ENCODE data around the gene ADK. TPM values are rescaled to one million over a fixed set of nuclear protein-coding genes. Genes with fewer than 3 reads are reported as not detected.

The ADK gene
- total RNA-seq, 2 experiments from 2014 or later = 56.9 to 57.5 TPM

DNA sequence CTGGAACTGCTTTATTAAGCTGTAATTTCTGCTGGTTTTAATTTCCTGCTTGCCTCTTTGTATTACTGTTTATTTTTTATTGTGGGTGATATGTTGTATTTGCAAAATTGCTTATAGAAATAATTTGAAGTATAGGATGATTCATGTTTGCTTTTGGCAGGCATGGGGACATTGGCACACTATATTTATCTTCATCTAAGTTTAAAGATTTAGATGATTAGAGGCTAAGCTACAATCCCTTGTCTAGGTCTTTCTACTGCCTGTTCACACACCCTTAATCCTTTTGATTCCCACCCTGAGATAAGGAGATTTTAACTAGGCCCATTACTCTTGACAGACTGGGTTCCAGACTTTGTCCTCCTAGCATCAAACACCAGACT, 492.6 kb downstream of the ADK start:
- intact Hi-C loops (cut with micrococcal nuclease) = no loop called here
- POLR2A ChIA-PET = interaction anchor here (0.6 kb wide), 1 partner anchor 246 kb away, joined by 3 read pairs; no protein-coding TSS in a partner anchor
- ATAC-seq = no peak
- Mint-ChIP-seq H3K27ac (no peak overlapping the region), H3K27me3 (no peaks in the 10 kb centered on the region), H3K9me3 (peaks cover 5% of the 10 kb centered on the region), H3K4me3 (no peak overlapping the region), H3K36me3 (ENCODE audit: low read depth) (peaks cover 13% of the 10 kb centered on the region), H3K4me1 (ENCODE audit: low read depth) (no peaks in the 10 kb centered on the region)
- DNase-seq = no peak
- TF ChIP-seq CTCF (IDR thresholded peaks at IDR 0.05) = no peak
- CTCF ChIA-PET = no interaction called here

GRCh38 chr10:74644738-74645137, 493.7 kb downstream of the ADK start:
- Mint-ChIP-seq H3K27me3 (no peaks in the 10 kb centered on the region), H3K36me3 (ENCODE audit: low read depth) (peaks cover 8% of the 10 kb centered on the region), H3K9me3 (peaks cover 5% of the 10 kb centered on the region), H3K4me3 (no peak overlapping the region), H3K4me1 (ENCODE audit: low read depth) (no peaks in the 10 kb centered on the region), H3K27ac (no peak overlapping the region)
- CTCF ChIA-PET = interaction anchor here (2.1 kb wide), 1 partner anchor 17 kb away, joined by 4 read pairs; no protein-coding TSS in a partner anchor
- TF ChIP-seq CTCF (IDR thresholded peaks at IDR 0.05) = no peak
- DNase-seq = no peak
- intact Hi-C loops (cut with micrococcal nuclease) = no loop called here
- POLR2A ChIA-PET = no interaction called here
- ATAC-seq = no peak

GRCh38 chr10:74645692-74646091, 494.7 kb downstream of the ADK start:
- peaks cover 3% of the 10 kb centered on the region for H3K4me1 Mint-ChIP-seq (ENCODE audit: low read depth)
- ChIA-PET CTCF (interaction anchor here (2.1 kb wide), 1 partner anchor 18 kb away, joined by 4 read pairs; no protein-coding TSS in a partner anchor), POLR2A (no interaction called here)
- peaks cover 8% of the 10 kb centered on the region for H3K36me3 Mint-ChIP-seq (ENCODE audit: low read depth)
- intact Hi-C loops (cut with micrococcal nuclease) = no loop called here
- no peak overlapping the region for H3K4me3 Mint-ChIP-seq
- H3K27me3 Mint-ChIP-seq = no peaks in the 10 kb centered on the region
- peaks cover 5% of the 10 kb centered on the region for H3K9me3 Mint-ChIP-seq
- ATAC-seq = no peak
- no peak for DNase-seq
- H3K27ac Mint-ChIP-seq = no peak overlapping the region
- no peak for TF ChIP-seq CTCF (IDR thresholded peaks at IDR 0.05)

DNA sequence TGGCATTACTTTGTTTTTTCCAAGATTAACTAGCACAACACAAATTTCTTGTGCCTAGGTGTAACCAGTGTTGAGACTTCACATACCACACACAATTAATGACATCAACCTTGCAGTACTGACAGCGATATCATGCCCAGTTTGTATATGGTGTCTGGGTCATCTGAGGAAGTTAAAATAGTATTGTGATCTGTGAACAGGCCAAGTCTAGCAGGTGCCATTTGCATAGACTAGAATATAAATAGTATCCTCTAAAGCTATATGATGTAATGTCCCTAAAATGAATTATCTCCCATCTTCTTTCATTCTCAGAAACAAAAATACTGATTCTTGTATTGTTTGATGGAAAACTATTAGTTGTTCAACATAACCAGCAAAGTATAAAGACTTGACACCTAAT, 499.6 kb downstream of the ADK start:
- CTCF ChIA-PET = interaction anchor here (1.4 kb wide), 1 partner anchor 28 kb away, joined by 3 read pairs; no protein-coding TSS in a partner anchor
- POLR2A ChIA-PET = no interaction called here
- H3K4me3 Mint-ChIP-seq = no peak overlapping the region

DNA sequence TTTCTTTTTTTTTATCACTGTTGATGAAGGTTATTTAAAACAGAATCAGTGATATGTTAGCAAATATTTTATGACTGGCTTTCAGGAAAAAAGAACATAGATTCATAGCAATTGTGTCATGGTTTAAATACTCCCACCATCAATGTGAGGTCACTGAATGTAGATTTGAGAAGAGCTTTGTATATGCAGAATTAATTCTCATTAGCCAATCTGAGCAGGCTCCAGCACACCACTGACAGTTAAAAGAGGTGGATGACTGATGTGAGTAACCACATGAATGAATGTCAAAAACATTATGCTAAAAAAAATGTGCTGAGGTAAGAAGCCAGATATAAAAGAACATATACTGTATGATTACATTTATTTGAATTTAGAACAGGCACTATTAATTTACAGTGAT, 500.5 kb downstream of the ADK start:
- no peaks in the 10 kb centered on the region for H3K9me3 Mint-ChIP-seq
- peaks cover 12% of the 10 kb centered on the region for H3K4me1 Mint-ChIP-seq (ENCODE audit: low read depth)
- DNase-seq = peak; percentile 8
- H3K4me3 Mint-ChIP-seq = no peak overlapping the region
- POLR2A ChIA-PET = no interaction called here
- H3K36me3 Mint-ChIP-seq (ENCODE audit: low read depth) = peaks cover 7% of the 10 kb centered on the region
- CTCF ChIA-PET = interaction anchor here (1.5 kb wide), 1 partner anchor 52 kb away, joined by 3 read pairs; no protein-coding TSS in a partner anchor
- intact Hi-C loops (cut with micrococcal nuclease) = no loop called here
- no peaks in the 10 kb centered on the region for H3K27me3 Mint-ChIP-seq
- no peak for TF ChIP-seq CTCF (IDR thresholded peaks at IDR 0.05)
- peak; percentile 47 for ATAC-seq
- no peak overlapping the region for H3K27ac Mint-ChIP-seq

More for the DNA sequence above, 499.6 kb downstream of the ADK start:
- Mint-ChIP-seq H3K27ac (no peak overlapping the region), H3K36me3 (ENCODE audit: low read depth) (peaks cover 7% of the 10 kb centered on the region), H3K9me3 (no peaks in the 10 kb centered on the region), H3K4me1 (ENCODE audit: low read depth) (peaks cover 12% of the 10 kb centered on the region), H3K27me3 (no peaks in the 10 kb centered on the region)
- no peak for ATAC-seq
- no peak for TF ChIP-seq CTCF (IDR thresholded peaks at IDR 0.05)
- intact Hi-C loops (cut with micrococcal nuclease) = no loop called here
- DNase-seq = no peak

All from activated CD8-positive, alpha-beta T cell treated with anti-CD3 and anti-CD28 coated beads for 36 hours (primary cell).